GM23338 (cell line): ENCODE data around the gene PHF5A. TPM values are rescaled to one million over a fixed set of nuclear protein-coding genes. Genes with fewer than 3 reads are reported as not detected.
"Not testable (repeated sequence)": the region's sequence is repeated elsewhere in the genome, so short reads cannot be mapped to it uniquely, and the experiment has no call there.

Experiments used
- ATAC-seq: fragments of 200-7000 bp; cut with Tn5 transposase; 3 replicates; pipeline ENCODE4 v1.9.1; 2020
- DNase-seq: peaks from one replicate; pipeline ENCODE4 v3.0.0-alpha.2; 2015; ENCODE audit warnings: low spot score
- H2AFZ ChIP-seq: fragments of 200-600 bp; sonication (generic); 2 replicates; pipeline ENCODE4 v1.8.0; 2016; ENCODE audit warnings: antibody characterized with exemption, mild to moderate bottlenecking, moderate library complexity
- H3F3A ChIP-seq: fragments of 200-600 bp; sonication (generic); replicated peaks from 2 replicates; pipeline ENCODE4 v1.8.0; 2017; ENCODE audit warnings: antibody characterized with exemption, mixed run types, low read depth
- H3K27ac ChIP-seq: fragments of 200-600 bp; sonication (generic); 2 replicates; pipeline ENCODE4 v1.6.1; 2016; ENCODE audit warnings: low read depth
- H3K27me3 ChIP-seq: fragments of 200-600 bp; sonication (generic); 2 replicates; pipeline ENCODE4 v1.8.0; 2016; ENCODE audit warnings: mild to moderate bottlenecking, mixed run types, moderate library complexity; ENCODE audit not compliant: insufficient read depth
- H3K36me3 ChIP-seq: fragments of 200-600 bp; sonication (generic); 2 replicates; pipeline ENCODE4 v1.8.0; 2016; ENCODE audit warnings: mild to moderate bottlenecking; ENCODE audit not compliant: insufficient read depth
- H3K4me1 ChIP-seq: fragments of 200-600 bp; sonication (generic); 2 replicates; pipeline ENCODE4 v1.8.0; 2016; ENCODE audit warnings: mild to moderate bottlenecking, moderate library complexity; ENCODE audit not compliant: insufficient read depth
- H3K4me2 ChIP-seq: fragments of 200-600 bp; sonication (generic); 2 replicates; pipeline ENCODE4 v1.7.1; 2017; ENCODE audit warnings: mixed run types
- H3K4me3 ChIP-seq: fragments of 200-600 bp; sonication (generic); 2 replicates; pipeline ENCODE4 v1.6.1; 2016; ENCODE audit warnings: mixed run types
- H3K79me2 ChIP-seq: fragments of 200-600 bp; sonication (generic); replicated peaks from 2 replicates; pipeline ENCODE4 v1.8.0; 2017; ENCODE audit warnings: mild to moderate bottlenecking; ENCODE audit not compliant: insufficient read depth
- H3K9me2 ChIP-seq: fragments of 200-600 bp; sonication (generic); 2 replicates; pipeline ENCODE4 v1.8.0; 2017; ENCODE audit not compliant: insufficient read depth
- H4K20me1 ChIP-seq: fragments of 200-600 bp; sonication (generic); replicated peaks from 2 replicates; pipeline ENCODE4 v1.8.0; 2017; ENCODE audit warnings: mild to moderate bottlenecking; ENCODE audit not compliant: insufficient read depth
- H3K27ac Mint-ChIP-seq: 2 replicates; pipeline ENCODE4 v1.8.0; 2020; ENCODE audit warnings: inconsistent platforms, mild to moderate bottlenecking, moderate library complexity, mixed read lengths
- H3K27me3 Mint-ChIP-seq: 3 replicates; pipeline ENCODE4 v1.8.0; 2022; ENCODE audit warnings: low read depth, mild to moderate bottlenecking, moderate library complexity, mixed read lengths, inconsistent platforms; ENCODE audit not compliant: insufficient read depth, poor library complexity
- H3K36me3 Mint-ChIP-seq: 3 replicates; pipeline ENCODE4 v1.8.0; 2021; ENCODE audit warnings: low read depth, mild to moderate bottlenecking, inconsistent platforms, moderate library complexity, mixed read lengths
- H3K4me1 Mint-ChIP-seq: 3 replicates; pipeline ENCODE4 v1.8.0; 2020; ENCODE audit warnings: mild to moderate bottlenecking, inconsistent platforms, mixed read lengths
- H3K4me3 Mint-ChIP-seq: 3 replicates; pipeline ENCODE4 v1.8.0; 2021; ENCODE audit warnings: moderate library complexity, mild to moderate bottlenecking, inconsistent platforms, mixed read lengths
- H3K9me3 Mint-ChIP-seq: 3 replicates; pipeline ENCODE4 v1.8.0; 2020; ENCODE audit warnings: moderate library complexity, mild to moderate bottlenecking, inconsistent platforms, mixed read lengths
- EZH2phosphoT487 ChIP-seq: fragments of 200-600 bp; sonication (generic); IDR thresholded peaks from one replicate; pipeline ENCODE4 v1.8.1; 2018; ENCODE audit warnings: antibody characterized with exemption; ENCODE audit not compliant: unreplicated experiment
- NANOG ChIP-seq: IDR thresholded peaks from 2 replicates; pipeline ENCODE4 v1.6.1; 2016; ENCODE audit warnings: antibody characterized with exemption, borderline replicate concordance
- polyA plus RNA-seq: library from polyadenylated mRNA; unstranded; fragments of >200 nt; fragmentation: Nextera tagmentation; extraction: Ambion mirVana; gene quantifications from 2 replicates; pipeline ENCODE4 v1.2.1, GENCODE V29; 2016
- total RNA-seq: library from RNA; depleted of rRNA; stranded (reverse); fragments of >200 nt; shearing (Covaris generic); gene quantifications from 2 replicates; pipeline ENCODE4 v1.2.3, GENCODE V29; 2014
- TF ChIP-seq, protein P1 (sequence below): IDR thresholded peaks from one replicate; pipeline ENCODE4 v1.6.1; 2018; ENCODE audit warnings: antibody characterized with exemption; ENCODE audit not compliant: unreplicated experiment
- TF ChIP-seq, protein P2 (sequence below): fragments of 250-450 bp; sonication (Bioruptor Pico); IDR thresholded peaks from 2 replicates; pipeline ENCODE4 v1.5.0; 2020; ENCODE audit warnings: mild to moderate bottlenecking, moderate library complexity

PHF5A gene
- total and polyA plus RNA-seq, 2 experiments from 2014 or later, result 49.4 to 115 TPM

DNA sequence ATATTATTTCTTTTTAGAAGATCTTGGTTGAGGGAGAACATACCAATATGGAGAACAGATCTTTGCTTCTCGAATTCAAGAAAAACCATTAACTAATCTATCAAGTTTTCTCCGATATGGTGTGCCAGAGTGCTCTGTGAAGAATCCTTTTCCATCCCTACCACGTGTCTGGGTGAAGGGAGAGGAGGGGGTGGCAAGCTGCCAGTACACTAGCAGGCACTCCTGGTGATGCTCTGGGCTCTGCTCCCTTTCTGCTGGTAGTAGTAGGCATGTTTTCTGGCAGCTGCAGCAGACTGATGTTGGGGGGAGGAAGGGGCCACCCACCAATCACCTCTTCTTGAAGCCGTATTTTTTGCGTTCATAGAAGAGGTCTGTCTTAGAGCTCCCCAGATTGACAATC, 8.4 kb downstream of the PHF5A start:
- H3K4me3 Mint-ChIP-seq, H3K9me2 ChIP-seq, H3K4me1 ChIP-seq, ATAC-seq, DNase-seq, H3K27ac Mint-ChIP-seq, H3K27me3 Mint-ChIP-seq, H3K27me3 ChIP-seq, H3K9me3 Mint-ChIP-seq, H2AFZ ChIP-seq, H4K20me1 ChIP-seq, H3K79me2 ChIP-seq, H3K4me2 ChIP-seq, H3K4me1 Mint-ChIP-seq, H3K4me3 ChIP-seq, H3K27ac ChIP-seq: not testable (repeated sequence)
- peaks cover 65% of the 10 kb centered on the region for H3K36me3 Mint-ChIP-seq
- peaks cover 45% of the 10 kb centered on the region for H3K36me3 ChIP-seq
- peaks cover 29% of the 10 kb centered on the region for H3F3A ChIP-seq

DNA sequence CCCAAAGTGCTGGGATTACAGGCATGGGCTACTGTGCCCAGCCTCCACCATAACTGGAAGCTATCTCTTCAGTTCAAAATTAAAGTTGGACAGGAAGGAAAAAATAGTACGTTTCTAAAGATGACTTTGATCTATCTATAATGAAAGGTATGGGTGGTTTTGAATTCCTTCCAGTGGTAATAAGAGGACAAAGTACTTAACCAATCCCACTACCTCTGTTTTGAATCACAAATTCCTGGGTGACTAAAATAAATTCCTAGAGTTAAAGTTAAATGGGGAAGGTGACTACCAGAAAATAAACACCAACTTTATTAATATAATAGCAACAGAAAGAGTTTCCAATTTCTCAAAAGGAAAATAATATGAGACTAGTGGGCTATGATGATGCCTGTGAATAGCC, 9.1 kb downstream of the PHF5A start:
- no peak for DNase-seq

More for the DNA sequence above, 9.1 kb downstream of the PHF5A start:
- H3K4me2 ChIP-seq, result no peak overlapping the region
- TF ChIP-seq, protein P1, sequence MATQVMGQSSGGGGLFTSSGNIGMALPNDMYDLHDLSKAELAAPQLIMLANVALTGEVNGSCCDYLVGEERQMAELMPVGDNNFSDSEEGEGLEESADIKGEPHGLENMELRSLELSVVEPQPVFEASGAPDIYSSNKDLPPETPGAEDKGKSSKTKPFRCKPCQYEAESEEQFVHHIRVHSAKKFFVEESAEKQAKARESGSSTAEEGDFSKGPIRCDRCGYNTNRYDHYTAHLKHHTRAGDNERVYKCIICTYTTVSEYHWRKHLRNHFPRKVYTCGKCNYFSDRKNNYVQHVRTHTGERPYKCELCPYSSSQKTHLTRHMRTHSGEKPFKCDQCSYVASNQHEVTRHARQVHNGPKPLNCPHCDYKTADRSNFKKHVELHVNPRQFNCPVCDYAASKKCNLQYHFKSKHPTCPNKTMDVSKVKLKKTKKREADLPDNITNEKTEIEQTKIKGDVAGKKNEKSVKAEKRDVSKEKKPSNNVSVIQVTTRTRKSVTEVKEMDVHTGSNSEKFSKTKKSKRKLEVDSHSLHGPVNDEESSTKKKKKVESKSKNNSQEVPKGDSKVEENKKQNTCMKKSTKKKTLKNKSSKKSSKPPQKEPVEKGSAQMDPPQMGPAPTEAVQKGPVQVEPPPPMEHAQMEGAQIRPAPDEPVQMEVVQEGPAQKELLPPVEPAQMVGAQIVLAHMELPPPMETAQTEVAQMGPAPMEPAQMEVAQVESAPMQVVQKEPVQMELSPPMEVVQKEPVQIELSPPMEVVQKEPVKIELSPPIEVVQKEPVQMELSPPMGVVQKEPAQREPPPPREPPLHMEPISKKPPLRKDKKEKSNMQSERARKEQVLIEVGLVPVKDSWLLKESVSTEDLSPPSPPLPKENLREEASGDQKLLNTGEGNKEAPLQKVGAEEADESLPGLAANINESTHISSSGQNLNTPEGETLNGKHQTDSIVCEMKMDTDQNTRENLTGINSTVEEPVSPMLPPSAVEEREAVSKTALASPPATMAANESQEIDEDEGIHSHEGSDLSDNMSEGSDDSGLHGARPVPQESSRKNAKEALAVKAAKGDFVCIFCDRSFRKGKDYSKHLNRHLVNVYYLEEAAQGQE, result no peak
- TF ChIP-seq, protein P2, sequence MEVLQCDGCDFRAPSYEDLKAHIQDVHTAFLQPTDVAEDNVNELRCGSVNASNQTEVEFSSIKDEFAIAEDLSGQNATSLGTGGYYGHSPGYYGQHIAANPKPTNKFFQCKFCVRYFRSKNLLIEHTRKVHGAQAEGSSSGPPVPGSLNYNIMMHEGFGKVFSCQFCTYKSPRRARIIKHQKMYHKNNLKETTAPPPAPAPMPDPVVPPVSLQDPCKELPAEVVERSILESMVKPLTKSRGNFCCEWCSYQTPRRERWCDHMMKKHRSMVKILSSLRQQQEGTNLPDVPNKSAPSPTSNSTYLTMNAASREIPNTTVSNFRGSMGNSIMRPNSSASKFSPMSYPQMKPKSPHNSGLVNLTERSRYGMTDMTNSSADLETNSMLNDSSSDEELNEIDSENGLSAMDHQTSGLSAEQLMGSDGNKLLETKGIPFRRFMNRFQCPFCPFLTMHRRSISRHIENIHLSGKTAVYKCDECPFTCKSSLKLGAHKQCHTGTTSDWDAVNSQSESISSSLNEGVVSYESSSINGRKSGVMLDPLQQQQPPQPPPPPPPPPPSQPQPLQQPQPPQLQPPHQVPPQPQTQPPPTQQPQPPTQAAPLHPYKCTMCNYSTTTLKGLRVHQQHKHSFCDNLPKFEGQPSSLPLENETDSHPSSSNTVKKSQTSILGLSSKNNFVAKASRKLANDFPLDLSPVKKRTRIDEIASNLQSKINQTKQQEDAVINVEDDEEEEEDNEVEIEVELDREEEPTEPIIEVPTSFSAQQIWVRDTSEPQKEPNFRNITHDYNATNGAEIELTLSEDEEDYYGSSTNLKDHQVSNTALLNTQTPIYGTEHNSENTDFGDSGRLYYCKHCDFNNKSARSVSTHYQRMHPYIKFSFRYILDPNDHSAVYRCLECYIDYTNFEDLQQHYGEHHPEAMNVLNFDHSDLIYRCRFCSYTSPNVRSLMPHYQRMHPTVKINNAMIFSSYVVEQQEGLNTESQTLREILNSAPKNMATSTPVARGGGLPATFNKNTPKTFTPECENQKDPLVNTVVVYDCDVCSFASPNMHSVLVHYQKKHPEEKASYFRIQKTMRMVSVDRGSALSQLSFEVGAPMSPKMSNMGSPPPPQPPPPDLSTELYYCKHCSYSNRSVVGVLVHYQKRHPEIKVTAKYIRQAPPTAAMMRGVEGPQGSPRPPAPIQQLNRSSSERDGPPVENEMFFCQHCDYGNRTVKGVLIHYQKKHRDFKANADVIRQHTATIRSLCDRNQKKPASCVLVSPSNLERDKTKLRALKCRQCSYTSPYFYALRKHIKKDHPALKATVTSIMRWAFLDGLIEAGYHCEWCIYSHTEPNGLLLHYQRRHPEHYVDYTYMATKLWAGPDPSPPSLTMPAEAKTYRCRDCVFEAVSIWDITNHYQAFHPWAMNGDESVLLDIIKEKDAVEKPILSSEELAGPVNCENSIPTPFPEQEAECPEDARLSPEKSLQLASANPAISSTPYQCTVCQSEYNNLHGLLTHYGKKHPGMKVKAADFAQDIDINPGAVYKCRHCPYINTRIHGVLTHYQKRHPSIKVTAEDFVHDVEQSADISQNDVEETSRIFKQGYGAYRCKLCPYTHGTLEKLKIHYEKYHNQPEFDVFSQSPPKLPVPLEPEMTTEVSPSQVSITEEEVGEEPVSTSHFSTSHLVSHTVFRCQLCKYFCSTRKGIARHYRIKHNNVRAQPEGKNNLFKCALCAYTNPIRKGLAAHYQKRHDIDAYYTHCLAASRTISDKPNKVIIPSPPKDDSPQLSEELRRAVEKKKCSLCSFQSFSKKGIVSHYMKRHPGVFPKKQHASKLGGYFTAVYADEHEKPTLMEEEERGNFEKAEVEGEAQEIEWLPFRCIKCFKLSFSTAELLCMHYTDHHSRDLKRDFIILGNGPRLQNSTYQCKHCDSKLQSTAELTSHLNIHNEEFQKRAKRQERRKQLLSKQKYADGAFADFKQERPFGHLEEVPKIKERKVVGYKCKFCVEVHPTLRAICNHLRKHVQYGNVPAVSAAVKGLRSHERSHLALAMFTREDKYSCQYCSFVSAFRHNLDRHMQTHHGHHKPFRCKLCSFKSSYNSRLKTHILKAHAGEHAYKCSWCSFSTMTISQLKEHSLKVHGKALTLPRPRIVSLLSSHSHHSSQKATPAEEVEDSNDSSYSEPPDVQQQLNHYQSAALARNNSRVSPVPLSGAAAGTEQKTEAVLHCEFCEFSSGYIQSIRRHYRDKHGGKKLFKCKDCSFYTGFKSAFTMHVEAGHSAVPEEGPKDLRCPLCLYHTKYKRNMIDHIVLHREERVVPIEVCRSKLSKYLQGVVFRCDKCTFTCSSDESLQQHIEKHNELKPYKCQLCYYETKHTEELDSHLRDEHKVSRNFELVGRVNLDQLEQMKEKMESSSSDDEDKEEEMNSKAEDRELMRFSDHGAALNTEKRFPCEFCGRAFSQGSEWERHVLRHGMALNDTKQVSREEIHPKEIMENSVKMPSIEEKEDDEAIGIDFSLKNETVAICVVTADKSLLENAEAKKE (CRISPR knock-in tag), result no peak
- TF ChIP-seq NANOG, result no peak
- no peak for TF ChIP-seq EZH2phosphoT487
- peaks cover 29% of the 10 kb centered on the region for H3F3A ChIP-seq
- Mint-ChIP-seq H3K4me1 (no peaks in the 10 kb centered on the region; the same call in 2 of the 3 replicates), H3K36me3 (peaks cover 59% of the 10 kb centered on the region), H3K9me3 (no peaks in the 10 kb centered on the region; the same call in 2 of the 3 replicates), H3K27me3 (peaks cover 2% of the 10 kb centered on the region), H3K27ac (no peak overlapping the region), H3K4me3 (no peak overlapping the region)
- no peak overlapping the region for H3K4me3 ChIP-seq
- no peaks in the 10 kb centered on the region for H3K9me2 ChIP-seq
- no peaks in the 10 kb centered on the region for H3K27me3 ChIP-seq
- H3K4me1 ChIP-seq, result no peaks in the 10 kb centered on the region
- H3K79me2 ChIP-seq, result no peaks in the 10 kb centered on the region
- H3K36me3 ChIP-seq, result peaks cover 39% of the 10 kb centered on the region
- H4K20me1 ChIP-seq, result peaks cover 7% of the 10 kb centered on the region
- H2AFZ ChIP-seq, result no peak overlapping the region
- H3K27ac ChIP-seq, result no peak overlapping the region
- no peak for ATAC-seq
